HL-60 (cell line): ENCODE measurements around the gene RANBP9.

ENCODE experiments used
- DNase-seq, 2 experiments: peaks; one replicate each; pipeline ENCODE4 v3.0.0-alpha.2; 2010 to 2020; ENCODE audit warnings: low read depth in 1 of 2, low spot score in 1 of 2
- H3K27ac ChIP-seq: fragments of 250-450 bp; sonication (Bioruptor Pico); replicated peaks from 2 replicates; pipeline ENCODE4 v1.5.1; 2020; ENCODE audit warnings: mild to moderate bottlenecking, moderate library complexity
- H3K27me3 ChIP-seq: fragments of 250-450 bp; sonication (Bioruptor Pico); 2 replicates; pipeline ENCODE4 v1.5.1; 2021; ENCODE audit warnings: mild to moderate bottlenecking, moderate library complexity; ENCODE audit not compliant: insufficient read depth, poor library complexity, severe bottlenecking
- H3K4me3 ChIP-seq: replicated peaks from 2 replicates; pipeline ENCODE4 v1.5.1; 2011; ENCODE audit warnings: mild to moderate bottlenecking, control low read depth, low read length; ENCODE audit not compliant: insufficient read depth
- GABPA ChIP-seq: IDR thresholded peaks from 2 replicates; pipeline ENCODE4 v1.6.1; 2012; ENCODE audit warnings: low read depth
- POLR2AphosphoS5 ChIP-seq: IDR thresholded peaks from 2 replicates; pipeline ENCODE4 v1.6.1; 2012; ENCODE audit warnings: low read depth
- REST ChIP-seq: IDR thresholded peaks from 2 replicates; pipeline ENCODE4 v1.6.1; 2012; ENCODE audit warnings: low read depth; ENCODE audit not compliant: insufficient replicate concordance
- SPI1 ChIP-seq: IDR thresholded peaks from 2 replicates; pipeline ENCODE4 v1.6.1; 2012; ENCODE audit warnings: low read depth, mild to moderate bottlenecking, borderline replicate concordance
- TF ChIP-seq, protein P1 (sequence below): IDR thresholded peaks from one replicate; pipeline ENCODE4 v1.5.1; 2011; ENCODE audit warnings: low read length, control low read depth, inconsistent platforms; ENCODE audit not compliant: insufficient read depth

Gene RANBP9

DNA sequence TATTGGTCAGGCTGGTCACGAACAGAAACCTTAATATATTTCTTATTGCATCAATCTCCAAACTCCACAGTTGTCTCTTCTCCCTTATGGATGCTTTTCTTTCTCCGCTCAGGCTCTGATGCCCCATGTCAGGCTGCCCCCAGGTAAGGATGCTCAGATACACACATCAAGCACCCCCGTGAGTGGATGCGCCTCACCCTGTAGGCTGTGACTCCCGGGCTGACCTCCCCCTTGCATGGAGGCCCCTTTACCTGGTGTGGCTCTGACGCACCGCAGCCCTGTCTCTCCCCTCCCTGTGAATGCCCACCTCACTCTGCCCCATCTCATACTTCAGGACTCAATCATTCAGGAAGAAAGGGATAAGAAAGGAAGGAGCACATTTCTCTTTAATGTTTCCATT is 19.1 kb upstream of the RANBP9 start:
- H3K27me3 ChIP-seq, result no peaks in the 10 kb centered on the region
- DNase-seq, result no peak
- TF ChIP-seq GABPA (no peak), POLR2AphosphoS5 (no peak), REST (no peak), SPI1 (no peak)
- TF ChIP-seq, protein P1, sequence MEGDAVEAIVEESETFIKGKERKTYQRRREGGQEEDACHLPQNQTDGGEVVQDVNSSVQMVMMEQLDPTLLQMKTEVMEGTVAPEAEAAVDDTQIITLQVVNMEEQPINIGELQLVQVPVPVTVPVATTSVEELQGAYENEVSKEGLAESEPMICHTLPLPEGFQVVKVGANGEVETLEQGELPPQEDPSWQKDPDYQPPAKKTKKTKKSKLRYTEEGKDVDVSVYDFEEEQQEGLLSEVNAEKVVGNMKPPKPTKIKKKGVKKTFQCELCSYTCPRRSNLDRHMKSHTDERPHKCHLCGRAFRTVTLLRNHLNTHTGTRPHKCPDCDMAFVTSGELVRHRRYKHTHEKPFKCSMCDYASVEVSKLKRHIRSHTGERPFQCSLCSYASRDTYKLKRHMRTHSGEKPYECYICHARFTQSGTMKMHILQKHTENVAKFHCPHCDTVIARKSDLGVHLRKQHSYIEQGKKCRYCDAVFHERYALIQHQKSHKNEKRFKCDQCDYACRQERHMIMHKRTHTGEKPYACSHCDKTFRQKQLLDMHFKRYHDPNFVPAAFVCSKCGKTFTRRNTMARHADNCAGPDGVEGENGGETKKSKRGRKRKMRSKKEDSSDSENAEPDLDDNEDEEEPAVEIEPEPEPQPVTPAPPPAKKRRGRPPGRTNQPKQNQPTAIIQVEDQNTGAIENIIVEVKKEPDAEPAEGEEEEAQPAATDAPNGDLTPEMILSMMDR, result no peak
- H3K27ac ChIP-seq, result no peak overlapping the region
- H3K4me3 ChIP-seq, result no peak overlapping the region

DNA sequence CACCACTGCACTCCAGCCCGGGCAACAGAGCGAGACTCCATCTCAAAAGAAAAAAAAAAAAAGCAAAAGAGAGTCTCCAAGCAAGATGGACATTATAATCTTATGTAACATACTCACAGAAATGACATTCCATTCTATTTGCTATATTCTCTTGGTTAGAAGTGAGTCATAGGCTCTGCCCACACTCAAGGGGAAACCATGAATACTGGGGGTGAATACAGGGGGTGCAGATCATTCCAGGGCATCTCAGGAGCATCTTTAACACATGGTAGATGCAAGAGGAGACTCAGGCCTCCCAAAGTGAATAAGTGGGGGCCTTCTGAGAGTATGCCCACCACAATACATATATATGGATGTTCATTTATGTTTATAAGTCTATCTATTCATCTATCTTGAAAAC is 18.3 kb upstream of the RANBP9 start:
- DNase-seq, result no peak
- no peak overlapping the region for H3K4me3 ChIP-seq
- no peak for TF ChIP-seq SPI1
- no peak for TF ChIP-seq GABPA
- TF ChIP-seq POLR2AphosphoS5, result no peak
- TF ChIP-seq, protein P1, result no peak
- TF ChIP-seq REST, result no peak
- H3K27me3 ChIP-seq, result no peaks in the 10 kb centered on the region
- H3K27ac ChIP-seq, result no peak overlapping the region

DNA sequence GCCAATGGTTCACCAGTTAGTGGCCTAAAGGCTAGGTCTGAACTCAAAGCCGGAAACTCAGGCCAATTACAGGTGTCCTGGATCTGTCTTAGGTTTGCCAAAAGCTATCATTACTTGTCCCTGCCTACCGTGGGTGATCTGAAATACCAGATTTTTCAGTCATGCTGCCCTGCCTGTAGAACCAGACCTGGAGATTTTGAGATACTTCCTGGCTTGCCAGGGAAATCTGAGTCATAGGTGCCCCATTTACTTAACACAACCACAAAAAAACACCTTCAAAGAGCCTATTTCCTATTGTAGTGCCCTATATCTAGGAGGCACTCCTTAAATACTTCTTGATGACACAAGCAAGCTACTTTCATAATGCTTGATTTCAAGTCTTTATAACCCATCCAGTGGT is 13.9 kb upstream of the RANBP9 start:
- H3K27ac ChIP-seq, result no peak overlapping the region
- DNase-seq, result no peak
- TF ChIP-seq, protein P1, result no peak
- no peak for TF ChIP-seq GABPA
- TF ChIP-seq SPI1, result no peak
- TF ChIP-seq REST, result no peak
- no peak for TF ChIP-seq POLR2AphosphoS5
- H3K27me3 ChIP-seq, result no peaks in the 10 kb centered on the region
- H3K4me3 ChIP-seq, result no peak overlapping the region
